Endothelial cell of umbilical vein (primary cell): ENCODE measurements around the gene MTARC1. TPM values are rescaled to one million over a fixed set of nuclear protein-coding genes. Genes with fewer than 3 reads are reported as not detected.

Source experiments
- BruUV-seq: library from RNA; stranded (reverse); fragments of 400-500 nt; replicated peaks from 2 replicates; lab custom pipeline; 2021; lab: Mats Ljungman, UMichigan
- CTCF ChIA-PET: fragments of 300-600, 350-600 bp; sonication (Branson Sonifier 250); formaldehyde crosslinking; loops from one replicate; lab custom pipeline; 2021; ENCODE audit warnings: antibody characterized with exemption, inconsistent platforms; lab: Charles Lee
- POLR2A ChIA-PET: fragments of 300-600, 350-600 bp; sonication (Branson Sonifier 250); formaldehyde crosslinking; loops from one replicate; lab custom pipeline; 2021; ENCODE audit warnings: antibody characterized with exemption, inconsistent platforms; lab: Charles Lee
- DNase-seq: peaks from one replicate; pipeline ENCODE4 v3.0.0-alpha.2; 2011; ENCODE audit warnings: low read depth, low spot score
- FAIRE-seq: peaks from 2 replicates; lab custom pipeline; 2011; peaks lifted over from hg19 to GRCh38; lab: Jason Lieb, UNC
- H2AFZ ChIP-seq: 2 replicates; pipeline ENCODE4 v1.6.0; 2012; ENCODE audit warnings: low read depth, low read length, control low read depth, inconsistent platforms
- H3K27ac ChIP-seq: 2 replicates; pipeline ENCODE4 v1.5.1; 2011; ENCODE audit warnings: low read depth, mild to moderate bottlenecking, control low read depth, low read length, moderate library complexity; ENCODE audit not compliant: insufficient read depth
- H3K27me3 ChIP-seq, 2 experiments: 2 replicates each; pipeline versions ENCODE4 v1.6.0 to v1.6.1; 2011; ENCODE audit warnings: low read length in 2 of 2, mixed read lengths in 1 of 2; ENCODE audit not compliant: control insufficient read depth in 2 of 2, insufficient read depth in 2 of 2
- H3K36me3 ChIP-seq, 2 experiments: 2 replicates in 1 of 2; 3 replicates in 1 of 2; pipeline ENCODE4 v1.5.1; 2011; ENCODE audit warnings: low read length in 2 of 2, mild to moderate bottlenecking in 1 of 2, moderate library complexity in 1 of 2; ENCODE audit not compliant: control insufficient read depth in 2 of 2, insufficient read depth in 2 of 2; ENCODE audit errors: extremely low read depth in 1 of 2
- H3K4me1 ChIP-seq: 3 replicates; pipeline ENCODE4 v1.5.1; 2011; ENCODE audit warnings: mild to moderate bottlenecking, low read length; ENCODE audit not compliant: control insufficient read depth, insufficient read depth; ENCODE audit errors: extremely low read depth
- H3K4me2 ChIP-seq: 2 replicates; pipeline ENCODE4 v1.6.1; 2011; ENCODE audit warnings: low read length, control low read depth, mixed read lengths; ENCODE audit not compliant: insufficient read depth
- H3K4me3 ChIP-seq, 3 experiments: fragments of 200-600 bp in 1 of 3; sonication (generic), shearing (Covaris generic) in 1 of 3; replicated peaks in 1 of 3; 2 replicates each; pipeline ENCODE4 v1.5.1; 2011 to 2016; ENCODE audit warnings: control low read depth in 3 of 3, low read length in 3 of 3, mild to moderate bottlenecking in 2 of 3, inconsistent platforms in 1 of 3, low read depth in 1 of 3, moderate library complexity in 1 of 3; ENCODE audit not compliant: insufficient read depth in 1 of 3
- H3K79me2 ChIP-seq: 2 replicates; pipeline ENCODE4 v1.6.0; 2012; ENCODE audit warnings: low read length, inconsistent platforms; ENCODE audit not compliant: control insufficient read depth, insufficient read depth
- H3K9ac ChIP-seq: replicated peaks from 2 replicates; pipeline ENCODE3; 2011; ENCODE audit warnings: low read length, control low read depth; ENCODE audit not compliant: insufficient read depth; ENCODE audit errors: extremely low read depth
- H3K9me1 ChIP-seq: replicated peaks from 3 replicates; pipeline ENCODE4 v1.6.0; 2011; ENCODE audit warnings: mild to moderate bottlenecking, low read length; ENCODE audit not compliant: control insufficient read depth, insufficient read depth; ENCODE audit errors: extremely low read depth
- H3K9me3 ChIP-seq: replicated peaks from 2 replicates; pipeline ENCODE4 v1.5.1; 2012; ENCODE audit warnings: low read length, inconsistent platforms; ENCODE audit not compliant: control insufficient read depth, insufficient read depth
- H4K20me1 ChIP-seq: replicated peaks from 2 replicates; pipeline ENCODE3; 2011; ENCODE audit warnings: mild to moderate bottlenecking, low read length; ENCODE audit not compliant: control insufficient read depth, insufficient read depth; ENCODE audit errors: extremely low read depth
- EZH2 ChIP-seq: IDR thresholded peaks from 2 replicates; pipeline ENCODE4 v1.6.1; 2012; ENCODE audit warnings: borderline replicate concordance, low read depth, mild to moderate bottlenecking, moderate library complexity, low read length, inconsistent platforms; ENCODE audit not compliant: severe bottlenecking
- FOS ChIP-seq: IDR thresholded peaks from 2 replicates; pipeline ENCODE4 v1.6.1; 2011; ENCODE audit warnings: mild to moderate bottlenecking, low read length, moderate library complexity, borderline replicate concordance; ENCODE audit not compliant: insufficient read depth
- GATA2 ChIP-seq: IDR thresholded peaks from 2 replicates; pipeline ENCODE4 v1.7.0; 2011; ENCODE audit warnings: low read depth, mild to moderate bottlenecking, moderate library complexity, mixed read lengths, low read length; ENCODE audit not compliant: insufficient read length, insufficient read depth
- JUN ChIP-seq: IDR thresholded peaks from 2 replicates; pipeline ENCODE4 v1.6.1; 2011; ENCODE audit warnings: borderline replicate concordance, low read depth; ENCODE audit not compliant: insufficient read length, insufficient read depth
- MYC ChIP-seq: IDR thresholded peaks from one replicate; pipeline ENCODE4 v1.6.1; 2011; ENCODE audit warnings: mild to moderate bottlenecking, low read depth, low read length
- POLR2A ChIP-seq: IDR thresholded peaks from 2 replicates; pipeline ENCODE4 v1.6.1; 2012; ENCODE audit warnings: low read depth, mild to moderate bottlenecking, control low read depth, low read length
- POLR2AphosphoS5 ChIP-seq: IDR thresholded peaks from 2 replicates; pipeline ENCODE4 v1.6.1; 2012; ENCODE audit warnings: low read depth, mild to moderate bottlenecking, control low read depth, low read length, moderate library complexity; ENCODE audit not compliant: insufficient read depth
- dilution Hi-C: fragments of 300-500 bp; cut with MboI; formaldehyde crosslinking; loops from one replicate; pipeline ENCODE4 v1.15.0; 2019; ENCODE audit warnings: low sequenced_read_pairs; ENCODE audit not compliant: extremely low pct_ligation_motif_present
- intact Hi-C: fragments of 100-400 bp; cut with micrococcal nuclease; formaldehyde crosslinking; loops from one replicate; pipeline ENCODE4 v1.10.0; 2022
- polyA plus RNA-seq, 4 experiments: library from polyadenylated mRNA; depleted of rRNA in 3 of 4; stranded (reverse) in 3 of 4; unstranded in 1 of 4; fragments of >200 nt; gene quantifications; 2 replicates each; pipeline versions ENCODE4 v1.2.1 to v1.2.3, GENCODE V29; 2011 to 2012; ENCODE audit warnings: missing spikeins in 1 of 4
- total RNA-seq: library from RNA; stranded (reverse); gene quantifications from 2 replicates; pipeline ENCODE4 v1.2.3, GENCODE V29; 2021
- TF ChIP-seq, protein P1 (sequence below), 2 donors: IDR thresholded peaks; 1 replicate in 1 of 2; 2 replicates in 1 of 2; pipeline ENCODE4 v1.5.1; 2011; ENCODE audit warnings: low read length in 2 of 2, mild to moderate bottlenecking in 2 of 2, moderate library complexity in 2 of 2, control low read depth in 1 of 2, inconsistent platforms in 1 of 2, low read depth in 1 of 2; ENCODE audit not compliant: insufficient read depth in 1 of 2; ENCODE audit errors: extremely low read depth in 1 of 2
- TF ChIP-seq, protein P2 (sequence below): IDR thresholded peaks from 2 replicates; pipeline ENCODE4 v1.6.1; 2011; ENCODE audit not compliant: insufficient read depth, insufficient read length

The MTARC1 gene
- total and polyA plus RNA-seq, 2 donors (not counting 3 experiments of a cell fraction or from before 2014, with no cell fraction given), result 0.43 to 3.5 TPM

DNA sequence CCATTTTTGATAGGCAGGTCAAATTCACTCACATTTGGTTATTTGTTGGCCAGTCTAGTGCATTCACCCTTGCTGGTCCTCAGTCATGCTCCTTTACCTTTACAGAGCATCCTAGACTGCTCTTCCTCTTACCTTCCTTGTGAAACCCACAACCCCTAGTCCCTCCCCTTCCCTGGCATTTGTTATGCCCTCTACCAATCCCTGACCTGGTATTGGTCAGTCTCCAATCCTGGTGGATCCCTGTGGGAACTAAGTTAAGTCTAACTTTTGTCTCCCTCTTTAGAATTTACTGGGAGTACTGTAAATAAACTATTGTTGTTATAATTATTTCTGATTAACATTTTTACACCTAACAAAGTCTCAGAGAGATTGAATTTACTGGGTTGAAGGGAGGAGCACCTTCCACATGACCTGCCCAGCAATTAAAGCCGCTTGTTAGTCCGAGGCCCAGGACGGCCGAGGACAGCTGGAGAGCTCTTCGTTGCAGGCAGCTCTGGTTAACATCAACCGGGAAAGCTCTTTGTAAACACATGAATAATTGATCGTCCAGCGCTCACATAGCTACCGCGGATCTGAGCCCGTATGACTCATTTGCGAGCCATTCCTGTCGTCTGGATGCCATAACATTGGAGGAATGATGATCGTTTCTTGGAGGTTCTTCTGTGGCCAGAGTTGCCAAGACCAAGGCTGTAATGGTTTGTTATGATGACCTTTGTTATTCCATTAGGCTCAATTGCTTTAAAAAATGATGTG lies 31.9 kb downstream of the MTARC1 start:
- ChIA-PET POLR2A (no interaction called here), CTCF (interaction anchor here (1.2 kb wide), 1 partner anchor 385 kb away, joined by 3 read pairs; no protein-coding TSS in a partner anchor)
- no peak overlapping the region for H2AFZ ChIP-seq
- H3K9ac ChIP-seq, result no peak overlapping the region
- H3K9me3 ChIP-seq, result no peaks in the 10 kb centered on the region
- H3K27ac ChIP-seq, result no peak overlapping the region
- no peak for TF ChIP-seq MYC
- TF ChIP-seq JUN, result peak; percentile 40
- TF ChIP-seq, protein P1, sequence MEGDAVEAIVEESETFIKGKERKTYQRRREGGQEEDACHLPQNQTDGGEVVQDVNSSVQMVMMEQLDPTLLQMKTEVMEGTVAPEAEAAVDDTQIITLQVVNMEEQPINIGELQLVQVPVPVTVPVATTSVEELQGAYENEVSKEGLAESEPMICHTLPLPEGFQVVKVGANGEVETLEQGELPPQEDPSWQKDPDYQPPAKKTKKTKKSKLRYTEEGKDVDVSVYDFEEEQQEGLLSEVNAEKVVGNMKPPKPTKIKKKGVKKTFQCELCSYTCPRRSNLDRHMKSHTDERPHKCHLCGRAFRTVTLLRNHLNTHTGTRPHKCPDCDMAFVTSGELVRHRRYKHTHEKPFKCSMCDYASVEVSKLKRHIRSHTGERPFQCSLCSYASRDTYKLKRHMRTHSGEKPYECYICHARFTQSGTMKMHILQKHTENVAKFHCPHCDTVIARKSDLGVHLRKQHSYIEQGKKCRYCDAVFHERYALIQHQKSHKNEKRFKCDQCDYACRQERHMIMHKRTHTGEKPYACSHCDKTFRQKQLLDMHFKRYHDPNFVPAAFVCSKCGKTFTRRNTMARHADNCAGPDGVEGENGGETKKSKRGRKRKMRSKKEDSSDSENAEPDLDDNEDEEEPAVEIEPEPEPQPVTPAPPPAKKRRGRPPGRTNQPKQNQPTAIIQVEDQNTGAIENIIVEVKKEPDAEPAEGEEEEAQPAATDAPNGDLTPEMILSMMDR (IDR thresholded peaks at IDR 0.05; ENCODE audit: extremely low read depth in 1 of 2, insufficient read depth in 1 of 2, low read depth in 1 of 2, low read length in 2 of 2), result no peak
- H3K4me3 ChIP-seq, result no peak overlapping the region
- H3K27me3 ChIP-seq, result peaks cover 0 to 2% of the 10 kb centered on the region in 2 experiments
- dilution Hi-C loops, result no loop called here
- no peak overlapping the region for H3K4me2 ChIP-seq
- peak; percentile 12 for DNase-seq
- intact Hi-C loops, result loop anchor here (10.0 kb wide), 1 partner anchor 1026 kb away; no protein-coding TSS in a partner anchor
- H3K36me3 ChIP-seq, result no peaks in the 10 kb centered on the region
- H3K4me1 ChIP-seq, result no peaks in the 10 kb centered on the region
- BruUV-seq, result no TSS peak
- no peaks in the 10 kb centered on the region for H3K9me1 ChIP-seq
- no peaks in the 10 kb centered on the region for H3K79me2 ChIP-seq
- FAIRE-seq, result peak; percentile 62
- H4K20me1 ChIP-seq, result no peaks in the 10 kb centered on the region

DNA sequence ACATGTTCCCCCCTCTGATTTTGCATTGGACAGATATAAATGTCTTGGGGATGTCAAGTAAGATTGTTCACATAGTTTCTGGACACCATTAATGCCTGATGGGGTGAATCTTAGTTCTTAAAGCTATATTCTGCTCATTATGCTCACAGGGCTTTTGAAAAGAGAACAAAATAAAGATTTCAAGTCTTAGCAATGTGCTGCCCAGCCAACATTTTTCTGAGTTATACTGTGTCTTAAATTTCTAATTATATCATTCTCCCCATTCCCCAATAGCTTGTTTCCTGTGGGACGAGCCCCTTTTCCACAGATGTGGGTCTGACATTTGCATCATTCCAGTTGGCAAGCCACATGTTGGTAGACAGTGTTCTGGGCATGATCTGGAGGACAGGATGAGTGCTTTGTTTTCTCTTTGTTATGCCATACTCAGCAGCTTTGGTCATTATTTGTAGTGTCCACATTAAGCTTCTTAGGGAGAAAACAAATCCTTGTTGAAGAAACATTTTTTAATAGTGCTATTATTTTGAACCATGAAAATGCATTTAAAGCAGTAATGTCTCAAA lies 32.8 kb downstream of the MTARC1 start:
- no peaks in the 10 kb centered on the region for H3K9me3 ChIP-seq
- no peak overlapping the region for H3K27ac ChIP-seq
- no TSS peak for BruUV-seq
- dilution Hi-C loops, result no loop called here
- H3K79me2 ChIP-seq, result no peaks in the 10 kb centered on the region
- peaks cover 0 to 2% of the 10 kb centered on the region in 2 experiments for H3K27me3 ChIP-seq
- H3K9ac ChIP-seq, result no peak overlapping the region
- no peak overlapping the region for H3K4me3 ChIP-seq
- ChIA-PET POLR2A (no interaction called here), CTCF (interaction anchor here (0.7 to 1.2 kb wide), 2 partner anchors 9 to 384 kb away, joined by 3 read pairs; no protein-coding TSS in a partner anchor)
- H2AFZ ChIP-seq, result no peak overlapping the region
- intact Hi-C loops, result loop anchor here (10.0 kb wide), 1 partner anchor 1025 kb away; no protein-coding TSS in a partner anchor
- FAIRE-seq (no peak), DNase-seq (no peak)
- H3K36me3 ChIP-seq, result no peaks in the 10 kb centered on the region
- no peaks in the 10 kb centered on the region for H3K9me1 ChIP-seq
- no peaks in the 10 kb centered on the region for H3K4me1 ChIP-seq
- TF ChIP-seq JUN (no peak), POLR2A (no peak), MYC (no peak), GATA2 (no peak), EZH2 (no peak), FOS (no peak), POLR2AphosphoS5 (no peak)
- TF ChIP-seq, protein P2, sequence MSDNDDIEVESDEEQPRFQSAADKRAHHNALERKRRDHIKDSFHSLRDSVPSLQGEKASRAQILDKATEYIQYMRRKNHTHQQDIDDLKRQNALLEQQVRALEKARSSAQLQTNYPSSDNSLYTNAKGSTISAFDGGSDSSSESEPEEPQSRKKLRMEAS, result no peak
- TF ChIP-seq, protein P1 (IDR thresholded peaks at IDR 0.05; ENCODE audit: extremely low read depth in 1 of 2, insufficient read depth in 1 of 2, low read depth in 1 of 2, low read length in 2 of 2), result no peak
- no peaks in the 10 kb centered on the region for H4K20me1 ChIP-seq
- H3K4me2 ChIP-seq, result no peak overlapping the region
